Glutamatergic neuron (in vitro differentiated cells): ENCODE results near the gene CYP8B1. TPM values are rescaled to one million over a fixed set of nuclear protein-coding genes. Genes with fewer than 3 reads are reported as not detected.

Experiments
- DNase-seq: peaks from one replicate; pipeline ENCODE4 v3.0.0; 2022
- H3K27ac Mint-ChIP-seq: one replicate; pipeline ENCODE4 v1.8.0; 2020; ENCODE audit warnings: mild to moderate bottlenecking, mixed read lengths, inconsistent platforms; ENCODE audit not compliant: unreplicated experiment
- H3K27me3 Mint-ChIP-seq: one replicate; pipeline ENCODE4 v1.8.0; 2020; ENCODE audit warnings: mild to moderate bottlenecking, moderate library complexity, mixed read lengths, inconsistent platforms; ENCODE audit not compliant: unreplicated experiment
- H3K36me3 Mint-ChIP-seq: one replicate; pipeline ENCODE4 v1.8.0; 2020; ENCODE audit warnings: mild to moderate bottlenecking, mixed read lengths, inconsistent platforms; ENCODE audit not compliant: unreplicated experiment
- H3K4me1 Mint-ChIP-seq: one replicate; pipeline ENCODE4 v1.8.0; 2020; ENCODE audit warnings: mild to moderate bottlenecking, low read depth, mixed read lengths, inconsistent platforms; ENCODE audit not compliant: unreplicated experiment
- H3K4me3 Mint-ChIP-seq: one replicate; pipeline ENCODE4 v1.8.0; 2020; ENCODE audit warnings: mild to moderate bottlenecking, mixed read lengths, inconsistent platforms; ENCODE audit not compliant: unreplicated experiment
- H3K9me3 Mint-ChIP-seq: one replicate; pipeline ENCODE4 v1.8.0; 2020; ENCODE audit warnings: mild to moderate bottlenecking, moderate library complexity, mixed read lengths, inconsistent platforms; ENCODE audit not compliant: unreplicated experiment
- CTCF ChIP-seq: fragments of 200-600 bp; sonication (generic); IDR thresholded peaks from one replicate; pipeline ENCODE4 v1.5.0; 2021; ENCODE audit not compliant: partially characterized antibody, unreplicated experiment
- total RNA-seq: library from RNA; stranded (reverse); fragmentation: NEBNext Ultra II Directional; extraction: Animal tissue kit (Norgen Biotek cat#: 25700); gene quantifications from one replicate; pipeline ENCODE4 v1.2.1, GENCODE V29; 2021; ENCODE audit not compliant: unreplicated experiment

The CYP8B1 gene
- total RNA-seq, 1 donor from 2014 or later = not detected

DNA sequence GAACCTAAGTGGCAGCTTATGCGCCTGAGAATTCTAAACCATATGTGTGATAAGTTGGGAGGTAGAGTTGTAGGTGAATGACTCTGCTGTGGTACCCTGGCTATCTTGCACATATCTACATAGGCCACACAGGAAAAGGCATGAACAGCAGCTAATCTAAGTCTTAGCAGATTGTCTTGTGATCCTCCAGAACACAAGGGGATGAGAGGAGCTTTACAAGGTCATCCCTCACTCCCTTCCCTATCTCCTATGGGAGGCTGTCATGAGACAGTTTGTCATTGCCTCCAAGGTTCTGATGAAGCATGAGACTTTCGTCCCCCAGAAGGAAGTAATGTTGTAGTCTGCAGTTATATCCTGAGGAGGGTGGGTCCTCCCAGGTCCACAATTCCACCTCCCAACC, 26.6 kb upstream of the CYP8B1 start:
- Mint-ChIP-seq H3K4me3 (no peak overlapping the region), H3K27ac (no peak overlapping the region), H3K9me3 (peaks cover 4% of the 10 kb centered on the region), H3K36me3 (peaks cover 6% of the 10 kb centered on the region), H3K27me3 (peaks cover 10% of the 10 kb centered on the region), H3K4me1 (peaks cover 3% of the 10 kb centered on the region)
- no peak for DNase-seq
- TF ChIP-seq CTCF = no peak

GRCh38 chr3:42901073-42901415, 25.4 kb upstream of the CYP8B1 start:
- Mint-ChIP-seq H3K36me3 (peaks cover 6% of the 10 kb centered on the region), H3K27me3 (peaks cover 10% of the 10 kb centered on the region), H3K27ac (no peak overlapping the region), H3K9me3 (peaks cover 2% of the 10 kb centered on the region), H3K4me1 (no peaks in the 10 kb centered on the region), H3K4me3 (no peak overlapping the region)
- TF ChIP-seq CTCF = no peak
- DNase-seq = no peak

- no peaks in the 10 kb centered on the region for H3K4me1 Mint-ChIP-seq
- no peaks in the 10 kb centered on the region for H3K9me3 Mint-ChIP-seq
- no peak overlapping the region for H3K27ac Mint-ChIP-seq
- peaks cover 2% of the 10 kb centered on the region for H3K36me3 Mint-ChIP-seq
- TF ChIP-seq CTCF = no peak
- H3K27me3 Mint-ChIP-seq = peaks cover 6% of the 10 kb centered on the region
- no peak for DNase-seq
- no peak overlapping the region for H3K4me3 Mint-ChIP-seq
These were observed 24.8 kb upstream of the CYP8B1 start for GRCh38 chr3:42900226-42901072.

DNA sequence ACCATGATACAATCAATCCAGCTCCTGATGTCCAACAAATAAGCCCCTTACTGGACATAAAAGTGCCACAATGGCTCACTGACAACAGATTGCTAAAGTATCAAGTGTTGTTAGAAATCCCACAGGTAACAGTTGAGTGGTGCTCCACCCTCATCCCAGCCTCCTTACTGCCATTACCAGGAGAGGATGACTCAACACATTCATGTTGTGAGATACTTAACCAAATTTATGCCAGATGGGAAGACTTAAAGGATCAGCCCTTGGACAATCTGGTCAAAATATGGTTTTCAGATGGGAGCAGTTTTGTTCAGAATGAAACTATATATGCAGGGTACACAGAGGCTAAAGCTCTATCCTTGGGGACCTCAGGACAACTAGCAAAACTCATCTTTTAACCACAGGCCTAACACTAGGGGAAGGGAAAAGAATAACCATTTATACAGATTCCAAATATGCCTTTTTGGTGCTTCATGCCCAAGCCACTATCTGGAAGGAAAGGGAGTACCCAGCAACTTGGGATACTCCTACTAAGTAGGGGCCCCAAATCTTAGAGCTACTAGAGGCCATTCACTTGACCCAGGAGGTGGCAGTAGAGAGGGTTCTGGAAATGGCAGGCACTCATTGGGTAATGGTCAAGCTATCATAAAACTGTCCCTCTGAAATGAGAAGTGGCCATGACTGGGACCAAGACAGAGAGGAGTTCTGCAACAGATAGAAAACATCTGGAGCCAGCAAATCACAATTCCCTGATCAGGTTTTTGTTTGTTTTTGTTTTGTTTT, 23.4 kb upstream of the CYP8B1 start:
- H3K27me3 Mint-ChIP-seq = peaks cover 2% of the 10 kb centered on the region
- no peaks in the 10 kb centered on the region for H3K36me3 Mint-ChIP-seq
- no peak for DNase-seq
- H3K9me3 Mint-ChIP-seq = no peaks in the 10 kb centered on the region
- H3K4me3 Mint-ChIP-seq = no peak overlapping the region
- no peak for TF ChIP-seq CTCF
- no peak overlapping the region for H3K27ac Mint-ChIP-seq
- H3K4me1 Mint-ChIP-seq = no peaks in the 10 kb centered on the region

DNA sequence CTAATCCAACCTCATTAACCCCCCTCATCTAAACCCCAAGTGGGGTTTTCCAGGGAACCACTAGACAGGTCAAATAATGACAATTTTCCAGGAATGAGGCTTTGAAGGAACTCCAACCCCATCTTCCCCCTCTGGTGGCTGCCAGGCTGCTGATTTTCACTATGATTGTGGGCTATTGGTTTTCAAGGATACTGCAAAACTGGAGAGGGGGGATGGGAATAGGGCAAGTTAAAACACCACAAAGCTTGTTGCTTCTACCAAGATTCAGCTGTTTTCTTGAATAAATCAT, 19.8 kb upstream of the CYP8B1 start:
- no peaks in the 10 kb centered on the region for H3K4me1 Mint-ChIP-seq
- no peak for TF ChIP-seq CTCF

More for the DNA sequence above, 19.8 kb upstream of the CYP8B1 start:
- DNase-seq = no peak
- Mint-ChIP-seq H3K9me3 (no peaks in the 10 kb centered on the region), H3K36me3 (no peaks in the 10 kb centered on the region), H3K4me3 (no peak overlapping the region), H3K27me3 (peaks cover under 1% of the 10 kb centered on the region), H3K27ac (no peak overlapping the region)
